HepG2 (cell line): ENCODE measurements around the gene CST4. TPM values are rescaled to one million over a fixed set of nuclear protein-coding genes. Genes with fewer than 3 reads are reported as not detected.

ENCODE experiments used
- BATF2 ChIP-seq: sonication (generic); formaldehyde crosslinking; IDR thresholded peaks from 2 replicates; pipeline ENCODE4 v1.8.0; 2022; ENCODE audit warnings: mild to moderate bottlenecking, missing genetic modification reagents, moderate library complexity
- EED ChIP-seq: sonication (generic); formaldehyde crosslinking; IDR thresholded peaks from 2 replicates; pipeline ENCODE4 v1.5.0; 2020; ENCODE audit warnings: mild to moderate bottlenecking, missing genetic modification reagents
- FOXA1 ChIP-seq, 2 experiments: fragments of 450-650 bp in 1 of 2; sonication (generic) in 1 of 2; formaldehyde crosslinking in 1 of 2; IDR thresholded peaks; 2 replicates each; pipeline versions ENCODE4 v1.4.0 to v1.6.1; 2016 to 2020; ENCODE audit warnings: missing genetic modification reagents in 1 of 2
- FOXP4 ChIP-seq: sonication (generic); formaldehyde crosslinking; IDR thresholded peaks from 2 replicates; pipeline ENCODE4 v1.4.0; 2020; ENCODE audit warnings: missing genetic modification reagents
- KIAA2018 ChIP-seq: sonication (generic); formaldehyde crosslinking; IDR thresholded peaks from 2 replicates; pipeline ENCODE4 v1.5.0; 2020; ENCODE audit warnings: mild to moderate bottlenecking, missing genetic modification reagents, borderline replicate concordance
- MZF1 ChIP-seq: sonication (generic); formaldehyde crosslinking; IDR thresholded peaks from 2 replicates; pipeline ENCODE4 v1.8.1; 2023; ENCODE audit warnings: mild to moderate bottlenecking, missing genetic modification reagents, borderline replicate concordance
- NR2F6 ChIP-seq, 2 experiments: IDR thresholded peaks; 2 replicates each; pipeline ENCODE4 v1.6.1; 2016; ENCODE audit warnings: antibody characterized with exemption in 1 of 2, mild to moderate bottlenecking in 1 of 2
- PPARG ChIP-seq: conservative IDR thresholded peaks from 2 replicates; pipeline ENCODE4 v1.6.1; 2016; ENCODE audit warnings: missing biosample characterization, missing genetic modification reagents
- SCMH1 ChIP-seq: sonication (generic); formaldehyde crosslinking; IDR thresholded peaks from 2 replicates; pipeline ENCODE4 v1.9.0; 2021; ENCODE audit warnings: missing genetic modification reagents, mild to moderate bottlenecking, borderline replicate concordance
- SPEN ChIP-seq: sonication (generic); formaldehyde crosslinking; IDR thresholded peaks from 2 replicates; pipeline ENCODE4 v1.5.1; 2020; ENCODE audit warnings: low read depth, mild to moderate bottlenecking, missing genetic modification reagents
- TBX3 ChIP-seq: fragments of 450-650 bp; IDR thresholded peaks from 2 replicates; pipeline ENCODE4 v1.6.1; 2017; ENCODE audit warnings: antibody characterized with exemption, mild to moderate bottlenecking, inconsistent platforms, borderline replicate concordance
- TFDP1 ChIP-seq: IDR thresholded peaks from 2 replicates; pipeline ENCODE4 v1.6.1; 2016; ENCODE audit warnings: missing compliant biosample characterization, missing genetic modification reagents, borderline replicate concordance
- ZNF496 ChIP-seq: sonication (generic); formaldehyde crosslinking; IDR thresholded peaks from 2 replicates; pipeline ENCODE4 v1.8.1; 2023; ENCODE audit warnings: mild to moderate bottlenecking, moderate library complexity, missing genetic modification reagents; ENCODE audit not compliant: insufficient replicate concordance
- ZNF547 ChIP-seq: sonication (generic); formaldehyde crosslinking; IDR thresholded peaks from 2 replicates; pipeline ENCODE4 v1.5.1; 2020; ENCODE audit warnings: mild to moderate bottlenecking, missing genetic modification reagents
- ZNF766 ChIP-seq: sonication (generic); formaldehyde crosslinking; IDR thresholded peaks from 2 replicates; pipeline ENCODE4 v1.5.0; 2020; ENCODE audit warnings: missing genetic modification reagents, borderline replicate concordance
- ZNF781 ChIP-seq: sonication (generic); formaldehyde crosslinking; IDR thresholded peaks from 2 replicates; pipeline ENCODE4 v1.5.1; 2020; ENCODE audit warnings: borderline replicate concordance, mild to moderate bottlenecking, missing genetic modification reagents; ENCODE audit errors: not compliant biosample characterization
- ZNF816 ChIP-seq: sonication (generic); formaldehyde crosslinking; IDR thresholded peaks from 2 replicates; pipeline ENCODE4 v1.8.0; 2022; ENCODE audit warnings: missing genetic modification reagents, mild to moderate bottlenecking, borderline replicate concordance
- ZNF879 ChIP-seq: sonication (generic); formaldehyde crosslinking; IDR thresholded peaks from 2 replicates; pipeline ENCODE4 v1.8.1; 2023; ENCODE audit warnings: missing genetic modification reagents
- polyA plus RNA-seq, 8 experiments: library from polyadenylated mRNA; depleted of rRNA in 3 of 8; stranded (reverse) in 7 of 8; unstranded in 1 of 8; fragments of >200 nt; fragmentation: Illumina TruSeq in 4 of 8; extraction: Trizol in 4 of 8; gene quantifications; 2 replicates each; pipeline versions ENCODE4 v1.2.1 to v1.2.3, GENCODE V29; 2011 to 2016; ENCODE audit warnings: low read depth in 4 of 8, missing spikeins in 1 of 8, mixed read lengths in 1 of 8; ENCODE audit not compliant: insufficient read depth in 1 of 8
- total RNA-seq, 5 experiments: library from RNA; depleted of rRNA; stranded (reverse); fragments of >200 nt; fragmentation: Illumina TruSeq; extraction: Trizol; gene quantifications; 2 replicates each; pipeline ENCODE4 v1.2.3, GENCODE V29; 2016; ENCODE audit warnings: low read depth in 1 of 5

CST4 gene
- total and polyA plus RNA-seq, 2 of the 13 experiments (the other 11 are each of a cell fraction or from before 2014, with no cell fraction given), result not detected

- TF ChIP-seq TFDP1 (CRISPR knock-in tag), result no peak
- TF ChIP-seq ZNF766 (CRISPR knock-in tag), result no peak
- TF ChIP-seq NR2F6 (IDR thresholded peaks at IDR 0.05), result no peak
- 0 out of 2 replicates have a peak, but pooled peaks have one; percentile 4 for TF ChIP-seq NR2F6 (CRISPR knock-in tag; IDR thresholded peaks at IDR 0.05)
- no peak for TF ChIP-seq TBX3
- no peak for TF ChIP-seq SPEN (CRISPR knock-in tag)
- no peak for TF ChIP-seq MZF1
- TF ChIP-seq SCMH1 (CRISPR knock-in tag), result no peak
- no peak for TF ChIP-seq FOXA1 (IDR thresholded peaks at IDR 0.05)
- no peak for TF ChIP-seq FOXA1 (CRISPR knock-in tag; IDR thresholded peaks at IDR 0.05)
- TF ChIP-seq ZNF879 (CRISPR knock-in tag), result 0 out of 2 replicates have a peak, but pooled peaks have one; percentile 17
- no peak for TF ChIP-seq EED (CRISPR knock-in tag)
- TF ChIP-seq ZNF781 (CRISPR knock-in tag), result peak; percentile 60
- no peak for TF ChIP-seq ZNF816 (CRISPR knock-in tag)
- peak; percentile 46; the same call in 1 of the 2 replicates for TF ChIP-seq KIAA2018 (CRISPR knock-in tag)
- TF ChIP-seq FOXP4 (CRISPR knock-in tag), result no peak
- no peak for TF ChIP-seq BATF2 (CRISPR knock-in tag)
- no peak for TF ChIP-seq ZNF547 (CRISPR knock-in tag)
- TF ChIP-seq ZNF496 (CRISPR knock-in tag), result no peak
- TF ChIP-seq PPARG, result no peak
Observed at GRCh38 chr20:23636908-23637281, 51.9 kb downstream of the CST4 start (continued).
